ENCODE measurements around the gene SRP72.

- no peak for TF ChIP-seq CTCF (IDR thresholded peaks at IDR 0.05)
- TF ChIP-seq FOXJ3 (CRISPR knock-in tag; IDR thresholded peaks at IDR 0.05; ENCODE audit: borderline replicate concordance), result no peak
Measured at GRCh38 chr4:56540826-56541225, 73.4 kb downstream of the SRP72 start.

All from WTC11 (cell line).